Neuronal stem cell (in vitro differentiated cells): ENCODE results near the gene PDGFB.

ENCODE experiments used
- DNase-seq: peaks from one replicate; pipeline ENCODE4 v3.0.0-alpha.2; 2013; ENCODE audit warnings: low spot score
- H2AFZ ChIP-seq: one replicate; pipeline ENCODE4 v1.6.1; 2013; ENCODE audit warnings: mild to moderate bottlenecking, low read length, inconsistent platforms
- H2AK5ac ChIP-seq: 2 replicates; pipeline ENCODE4 v1.6.1; 2013; ENCODE audit warnings: low read depth, mild to moderate bottlenecking, inconsistent platforms, low read length, moderate library complexity, mixed read lengths
- H2BK120ac ChIP-seq: 2 replicates; pipeline ENCODE4 v1.6.1; 2013; ENCODE audit warnings: low read depth, mild to moderate bottlenecking, inconsistent platforms, low read length, moderate library complexity, mixed read lengths
- H2BK12ac ChIP-seq: one replicate; pipeline ENCODE4 v1.6.1; 2013; ENCODE audit warnings: low read length, inconsistent platforms
- H2BK15ac ChIP-seq: 2 replicates; pipeline ENCODE4 v1.6.1; 2013; ENCODE audit warnings: mild to moderate bottlenecking, low read length, inconsistent platforms, mixed read lengths
- H2BK5ac ChIP-seq: one replicate; pipeline ENCODE4 v1.6.1; 2013; ENCODE audit warnings: inconsistent platforms, mild to moderate bottlenecking, low read length, moderate library complexity
- H3K14ac ChIP-seq: one replicate; pipeline ENCODE4 v1.6.1; 2013; ENCODE audit warnings: low read length, inconsistent platforms
- H3K18ac ChIP-seq: 2 replicates; pipeline ENCODE4 v1.6.1; 2013; ENCODE audit warnings: low read length, inconsistent platforms
- H3K23ac ChIP-seq: 2 replicates; pipeline ENCODE4 v1.6.1; 2013; ENCODE audit warnings: low read depth, mild to moderate bottlenecking, mixed read lengths, low read length, inconsistent platforms; ENCODE audit not compliant: poor library complexity
- H3K27ac ChIP-seq: replicated peaks from 3 replicates; pipeline ENCODE4 v1.5.1; 2013; ENCODE audit warnings: low read length, inconsistent platforms
- H3K27me3 ChIP-seq, 3 experiments: 2 replicates each; pipeline ENCODE4 v1.6.1; 2013; ENCODE audit warnings: low read length in 3 of 3, mild to moderate bottlenecking in 2 of 3, inconsistent platforms in 1 of 3, low read depth in 1 of 3, mixed read lengths in 1 of 3, moderate library complexity in 1 of 3; ENCODE audit not compliant: control insufficient read depth in 3 of 3, insufficient read depth in 3 of 3
- H3K36me3 ChIP-seq, 2 donors: replicated peaks in 1 of 2; 2 replicates each; pipeline ENCODE4 v1.6.1; 2013; ENCODE audit warnings: low read length in 2 of 2; ENCODE audit not compliant: control insufficient read depth in 2 of 2, insufficient read depth in 2 of 2
- H3K4ac ChIP-seq: 2 replicates; pipeline ENCODE4 v1.6.1; 2013; ENCODE audit warnings: inconsistent platforms, mild to moderate bottlenecking, low read length, moderate library complexity
- H3K4me1 ChIP-seq, 2 donors: 1 replicate in 1 of 2; 2 replicates in 1 of 2; pipeline ENCODE4 v1.6.1; 2013; ENCODE audit warnings: low read length in 2 of 2, low read depth in 1 of 2; ENCODE audit not compliant: control insufficient read depth in 2 of 2, insufficient read depth in 1 of 2
- H3K4me2 ChIP-seq: one replicate; pipeline ENCODE4 v1.6.1; 2013; ENCODE audit warnings: mild to moderate bottlenecking, low read length, inconsistent platforms; ENCODE audit not compliant: insufficient read depth, poor library complexity, severe bottlenecking
- H3K4me3 ChIP-seq, 2 donors: 2 replicates each; pipeline ENCODE4 v1.5.1; 2013; ENCODE audit warnings: low read length in 2 of 2, mild to moderate bottlenecking in 2 of 2, inconsistent platforms in 1 of 2, moderate library complexity in 1 of 2
- H3K79me1 ChIP-seq: one replicate; pipeline ENCODE4 v1.6.1; 2013; ENCODE audit warnings: low read depth, mild to moderate bottlenecking, inconsistent platforms, low read length, moderate library complexity
- H3K9ac ChIP-seq: one replicate; pipeline ENCODE4 v1.6.1; 2013; ENCODE audit warnings: mild to moderate bottlenecking, low read depth, low read length, inconsistent platforms; ENCODE audit not compliant: poor library complexity
- H3K9me3 ChIP-seq, 2 donors: replicated peaks in 1 of 2; 2 replicates each; pipeline versions ENCODE3 to v1.6.1; 2013; ENCODE audit warnings: low read length in 2 of 2, mild to moderate bottlenecking in 2 of 2, inconsistent platforms in 1 of 2, low read depth in 1 of 2, mixed read lengths in 1 of 2, moderate library complexity in 1 of 2; ENCODE audit not compliant: control insufficient read depth in 2 of 2, insufficient read depth in 1 of 2
- H4K8ac ChIP-seq: one replicate; pipeline ENCODE4 v1.6.1; 2013; ENCODE audit warnings: low read depth, mild to moderate bottlenecking, inconsistent platforms, low read length, moderate library complexity
- H4K91ac ChIP-seq: one replicate; pipeline ENCODE4 v1.6.1; 2013; ENCODE audit warnings: low read length, low read depth, mild to moderate bottlenecking, inconsistent platforms; ENCODE audit not compliant: poor library complexity
- WGBS, 2 donors: extraction: QIAGEN DNeasy Blood & Tissue Kit; methylation state at CpG; one replicate each; pipeline ENCODE4 v1.1.7; 2013; ENCODE audit warnings: missing lambda C conversion rate in 2 of 2, mixed read lengths in 1 of 2; ENCODE audit not compliant: insufficient read length in 2 of 2, insufficient replicate concordance in 1 of 2; ENCODE audit errors: extremely low coverage in 2 of 2; 5-methylcytosine and 5-hydroxymethylcytosine counted together

Gene PDGFB

DNA sequence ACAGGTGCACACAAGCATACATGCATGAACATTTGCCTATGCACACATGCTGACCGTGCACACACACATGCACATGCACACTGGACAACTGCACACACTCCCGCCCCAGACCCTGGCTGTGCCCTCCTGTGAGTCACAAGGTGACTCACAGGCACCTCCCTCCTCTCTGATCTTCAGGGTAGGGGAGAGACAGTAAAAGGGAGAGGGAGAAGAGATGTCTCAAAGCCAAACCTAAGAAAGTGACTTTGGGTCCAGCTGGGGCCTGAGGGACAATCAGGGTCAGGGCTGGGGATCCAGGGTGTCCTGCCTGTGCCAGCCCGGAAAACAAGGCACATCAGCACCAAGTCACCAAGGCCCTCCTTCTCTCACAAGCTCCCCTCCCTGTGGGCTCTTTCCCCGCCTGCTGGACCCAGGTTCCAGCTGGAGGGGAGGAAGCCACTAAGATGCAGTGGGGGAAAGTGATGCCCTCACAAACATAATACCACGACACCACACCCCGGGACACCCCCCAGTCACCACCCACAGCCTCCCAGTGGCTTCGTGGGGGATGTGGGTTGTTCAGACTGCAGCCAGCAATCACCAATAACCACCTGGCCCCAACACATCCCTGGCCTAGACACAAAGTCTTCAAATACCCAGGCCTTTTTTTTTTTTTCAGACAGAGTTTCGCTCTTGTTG lies 39.3 kb downstream of the PDGFB start:
- Histone ChIP-seq H3K27ac (no peak overlapping the region), H3K79me1 (no peaks in the 10 kb centered on the region), H3K18ac (peak overlapping the region; percentile 59), H3K4me1 (peaks cover 0 to 15% of the 10 kb centered on the region in 2 donors), H2BK12ac (peak overlapping the region; percentile 93), H3K4ac (no peak overlapping the region), H3K4me2 (no peak overlapping the region), H3K9me3 (no peaks in the 10 kb centered on the region), H4K91ac (no peak overlapping the region), H2BK5ac (no peak overlapping the region), H4K8ac (no peak overlapping the region), H2BK15ac (peak overlapping the region; percentile 87), H2AK5ac (peak overlapping the region; percentile 53), H3K27me3 (no peaks in the 10 kb centered on the region), H3K23ac (peak overlapping the region; percentile 34), H3K4me3 (no peak overlapping the region), H3K9ac (peak overlapping the region; percentile 12), H2AFZ (no peak overlapping the region), H3K36me3 (no peaks in the 10 kb centered on the region), H3K14ac (no peak overlapping the region), H2BK120ac (no peak overlapping the region)
- WGBS, 2 donors, result no CpG with 5 or more reads among the region's 8 CpGs
- DNase-seq, result no peak

DNA sequence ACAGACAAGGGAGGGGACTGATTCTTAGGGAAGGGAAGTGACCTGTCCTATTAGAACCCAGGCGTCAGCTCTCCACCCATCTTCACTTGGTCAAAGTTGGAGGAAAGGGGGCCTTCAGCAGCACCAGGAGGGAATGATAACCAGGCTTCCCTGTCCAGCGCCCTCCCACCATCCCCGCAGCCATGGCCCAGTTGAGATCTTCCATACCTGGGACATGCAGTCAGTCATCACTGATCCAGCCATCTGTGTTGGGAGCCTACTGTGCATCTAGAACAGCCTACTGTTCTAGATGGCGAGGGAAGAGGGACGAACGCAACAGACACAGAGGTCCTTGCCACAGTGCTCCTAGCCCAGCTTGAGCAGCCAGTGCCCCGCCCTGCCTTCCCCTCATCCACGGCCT lies 40.6 kb downstream of the PDGFB start:
- H3K23ac ChIP-seq, result peak overlapping the region; percentile 15
- WGBS, 2 donors, result no CpG with 5 or more reads among the region's 8 CpGs
- no peak overlapping the region for H3K18ac ChIP-seq
- no peak overlapping the region for H3K27ac ChIP-seq
- H4K8ac ChIP-seq, result no peak overlapping the region
- no peak overlapping the region for H3K14ac ChIP-seq
- H4K91ac ChIP-seq, result no peak overlapping the region
- H3K9me3 ChIP-seq, result no peaks in the 10 kb centered on the region
- peak overlapping the region; percentile 3 for H2BK15ac ChIP-seq
- no peak overlapping the region for H2BK120ac ChIP-seq
- DNase-seq, result no peak
- peak overlapping the region; percentile 7 for H3K9ac ChIP-seq
- H3K27me3 ChIP-seq, result no peaks in the 10 kb centered on the region
- no peak overlapping the region for H3K4me3 ChIP-seq
- H3K36me3 ChIP-seq, result no peaks in the 10 kb centered on the region
- no peak overlapping the region for H2AFZ ChIP-seq
- no peak overlapping the region for H2BK5ac ChIP-seq
- no peak overlapping the region for H3K4me2 ChIP-seq
- H2BK12ac ChIP-seq, result no peak overlapping the region
- peak overlapping the region; percentile 6 for H2AK5ac ChIP-seq
- H3K79me1 ChIP-seq, result no peaks in the 10 kb centered on the region
- no peak overlapping the region for H3K4ac ChIP-seq
- peaks cover 0 to 15% of the 10 kb centered on the region in 2 donors for H3K4me1 ChIP-seq

- H3K27ac ChIP-seq, result no peak overlapping the region
- no peak overlapping the region for H3K14ac ChIP-seq
- H3K18ac ChIP-seq, result no peak overlapping the region
- H2BK15ac ChIP-seq, result no peak overlapping the region
- no peak overlapping the region for H2BK120ac ChIP-seq
- no peak for DNase-seq
- no peaks in the 10 kb centered on the region for H3K79me1 ChIP-seq
- H4K8ac ChIP-seq, result no peak overlapping the region
- WGBS, 2 donors, result no CpG with 5 or more reads among the region's 5 CpGs
- H2AK5ac ChIP-seq, result no peak overlapping the region
- H3K27me3 ChIP-seq, result no peaks in the 10 kb centered on the region
- H2AFZ ChIP-seq, result no peak overlapping the region
- no peaks in the 10 kb centered on the region for H3K36me3 ChIP-seq
- no peak overlapping the region for H3K23ac ChIP-seq
- H2BK12ac ChIP-seq, result no peak overlapping the region
- H3K9ac ChIP-seq, result no peak overlapping the region
- H3K4me2 ChIP-seq, result no peak overlapping the region
- no peak overlapping the region for H3K4ac ChIP-seq
- peaks cover 3 to 8% of the 10 kb centered on the region in 2 donors for H3K9me3 ChIP-seq
- H3K4me3 ChIP-seq, result no peak overlapping the region
- no peak overlapping the region for H4K91ac ChIP-seq
- no peaks in the 10 kb centered on the region for H3K4me1 ChIP-seq
- H2BK5ac ChIP-seq, result no peak overlapping the region
Observed at GRCh38 chr22:39197578-39197977, 47.2 kb downstream of the PDGFB start.

- no peaks in the 10 kb centered on the region for H3K79me1 ChIP-seq
- no peaks in the 10 kb centered on the region for H3K36me3 ChIP-seq
- no peak overlapping the region for H2BK5ac ChIP-seq
- H2BK15ac ChIP-seq, result no peak overlapping the region
- no peak overlapping the region for H3K23ac ChIP-seq
- no peak overlapping the region for H4K91ac ChIP-seq
- no peak overlapping the region for H3K4me3 ChIP-seq
- no peak overlapping the region for H2BK12ac ChIP-seq
- H3K18ac ChIP-seq, result no peak overlapping the region
- no peak overlapping the region for H4K8ac ChIP-seq
- H3K9ac ChIP-seq, result no peak overlapping the region
- no peak overlapping the region for H2BK120ac ChIP-seq
- no peak overlapping the region for H3K27ac ChIP-seq
- H2AFZ ChIP-seq, result no peak overlapping the region
- H3K9me3 ChIP-seq, result peaks cover 3 to 8% of the 10 kb centered on the region in 2 donors
- no peak for DNase-seq
- no peaks in the 10 kb centered on the region for H3K27me3 ChIP-seq
- no peak overlapping the region for H3K14ac ChIP-seq
- no peaks in the 10 kb centered on the region for H3K4me1 ChIP-seq
- no CpG with 5 or more reads among the region's 1 CpG for WGBS, 2 donors
- no peak overlapping the region for H3K4me2 ChIP-seq
- no peak overlapping the region for H2AK5ac ChIP-seq
- H3K4ac ChIP-seq, result no peak overlapping the region
Observed at GRCh38 chr22:39194098-39194497, 50.7 kb downstream of the PDGFB start.
